Measurements from ENCODE around the gene RTN4RL2. TPM values are rescaled to one million over a fixed set of nuclear protein-coding genes. Genes with fewer than 3 reads are reported as not detected.
"Not testable (repeated sequence)": the region's sequence is repeated elsewhere in the genome, so short reads cannot be mapped to it uniquely, and the experiment has no call there.

The RTN4RL2 gene
- polyA plus RNA-seq, 3 donors: 0.40 to 0.53 (median 0.44) TPM

DNA sequence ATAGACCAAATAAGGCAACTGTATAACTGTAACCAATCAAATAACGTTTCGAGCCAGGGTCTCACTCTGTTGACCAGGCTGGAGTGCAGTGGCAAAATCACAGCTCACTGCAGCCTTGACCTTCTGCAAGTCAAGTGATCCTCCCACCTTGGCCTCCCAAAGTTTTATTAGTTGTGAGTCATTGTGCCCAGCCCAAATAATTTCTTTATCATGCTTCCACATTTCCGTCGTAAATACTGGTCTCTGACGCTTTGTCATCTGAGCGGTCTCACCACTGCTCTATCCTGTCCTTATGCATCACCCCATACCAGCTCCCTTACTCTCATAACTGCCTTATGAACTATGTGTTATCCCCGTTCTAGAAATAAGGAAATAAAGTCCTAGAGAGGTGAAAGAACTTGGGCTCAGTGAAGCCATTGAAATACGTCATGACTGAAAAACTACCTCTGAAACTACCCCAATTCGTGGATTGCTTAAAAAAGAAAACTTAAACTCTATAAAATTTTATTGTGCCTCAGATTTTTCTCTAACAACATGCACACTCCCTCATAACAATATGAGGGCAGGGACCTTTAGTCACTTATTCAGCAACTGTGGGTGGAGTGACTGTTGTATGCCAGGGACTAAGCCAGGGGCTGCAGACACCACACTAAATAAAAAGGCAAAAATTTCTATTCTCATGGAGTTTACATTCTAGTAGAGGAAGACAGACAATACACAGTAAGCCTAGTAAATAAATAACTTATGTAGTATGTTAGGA, 15.8 kb upstream of the RTN4RL2 start:
- no peaks in the 10 kb centered on the region for H3K36me3 Mint-ChIP-seq
- intact Hi-C loops (cut with micrococcal nuclease): no loop called here
- H3K27me3 Mint-ChIP-seq (ENCODE audit: low read depth in 3 of 3): peaks cover 0 to 8% (median 5%) of the 10 kb centered on the region in 3 donors
- peaks cover 0 to 3% (median under 1%) of the 10 kb centered on the region in 7 donors for H3K9me3 Mint-ChIP-seq
- TF ChIP-seq, protein P1, sequence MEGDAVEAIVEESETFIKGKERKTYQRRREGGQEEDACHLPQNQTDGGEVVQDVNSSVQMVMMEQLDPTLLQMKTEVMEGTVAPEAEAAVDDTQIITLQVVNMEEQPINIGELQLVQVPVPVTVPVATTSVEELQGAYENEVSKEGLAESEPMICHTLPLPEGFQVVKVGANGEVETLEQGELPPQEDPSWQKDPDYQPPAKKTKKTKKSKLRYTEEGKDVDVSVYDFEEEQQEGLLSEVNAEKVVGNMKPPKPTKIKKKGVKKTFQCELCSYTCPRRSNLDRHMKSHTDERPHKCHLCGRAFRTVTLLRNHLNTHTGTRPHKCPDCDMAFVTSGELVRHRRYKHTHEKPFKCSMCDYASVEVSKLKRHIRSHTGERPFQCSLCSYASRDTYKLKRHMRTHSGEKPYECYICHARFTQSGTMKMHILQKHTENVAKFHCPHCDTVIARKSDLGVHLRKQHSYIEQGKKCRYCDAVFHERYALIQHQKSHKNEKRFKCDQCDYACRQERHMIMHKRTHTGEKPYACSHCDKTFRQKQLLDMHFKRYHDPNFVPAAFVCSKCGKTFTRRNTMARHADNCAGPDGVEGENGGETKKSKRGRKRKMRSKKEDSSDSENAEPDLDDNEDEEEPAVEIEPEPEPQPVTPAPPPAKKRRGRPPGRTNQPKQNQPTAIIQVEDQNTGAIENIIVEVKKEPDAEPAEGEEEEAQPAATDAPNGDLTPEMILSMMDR (IDR thresholded peaks at IDR 0.05): no peak
- H3K4me3 Mint-ChIP-seq: no peak overlapping the region
- no peak overlapping the region for H3K4me2 ChIP-seq (replicated peaks; ENCODE audit: extremely low read depth, low read length, poor library complexity, severe bottlenecking)
- DNase-seq: peak in 1 of 3 donors; percentile 47
- H3K9ac ChIP-seq (ENCODE audit: insufficient read depth, low read length, poor library complexity, severe bottlenecking): no peak overlapping the region
- H3K36me3 ChIP-seq (replicated peaks in 1 of 2; ENCODE audit: control insufficient read depth in 1 of 2, insufficient read depth in 2 of 2, low read length in 2 of 2): no peaks in the 10 kb centered on the region
- no peak overlapping the region for H3K4me3 ChIP-seq (replicated peaks in 1 of 3; ENCODE audit: low read depth in 2 of 3, low read length in 3 of 3)
- H2AFZ ChIP-seq (ENCODE audit: insufficient read depth, low read depth, low read length, poor library complexity, severe bottlenecking): no peak overlapping the region
- H3K79me2 ChIP-seq (ENCODE audit: insufficient read depth, low read length): no peaks in the 10 kb centered on the region
- H3K9me3 ChIP-seq (replicated peaks in 1 of 2; ENCODE audit: control insufficient read depth in 1 of 2, insufficient read depth in 1 of 2, low read length in 2 of 2): no peaks in the 10 kb centered on the region
- no peak overlapping the region for H3K27ac Mint-ChIP-seq
- H3K4me1 ChIP-seq (ENCODE audit: control insufficient read depth in 1 of 2, insufficient read depth in 2 of 2, low read length in 2 of 2): no peaks in the 10 kb centered on the region
- whole genome bisulfite sequencing (ENCODE audit: insufficient coverage): 94% methylated on average over 3 of the region's 9 CpGs
- peaks cover 5% of the 10 kb centered on the region for H3K4me1 Mint-ChIP-seq
- no peaks in the 10 kb centered on the region for H4K20me1 ChIP-seq (ENCODE audit: insufficient read depth, low read length)
- H3K27ac ChIP-seq (ENCODE audit: low read depth in 1 of 2, low read length in 2 of 2): no peak overlapping the region
- H3K27me3 ChIP-seq (ENCODE audit: control insufficient read depth in 2 of 2, insufficient read depth in 2 of 2, low read length in 2 of 2): no peaks in the 10 kb centered on the region

DNA sequence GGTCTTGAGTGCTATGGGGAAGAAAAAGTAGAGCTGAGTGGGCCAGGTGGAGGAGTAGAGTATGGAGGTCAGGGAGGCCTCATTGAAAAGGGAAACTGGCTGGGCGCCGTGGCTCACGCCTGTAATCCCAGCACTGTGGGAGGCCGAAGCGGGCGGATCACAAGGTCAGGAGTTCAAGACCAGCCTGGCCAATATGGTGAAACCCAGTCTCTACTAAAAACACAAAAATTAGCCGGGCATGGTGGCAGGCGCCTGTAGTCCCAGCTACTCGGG, 15.3 kb upstream of the RTN4RL2 start:
- H3K79me2 ChIP-seq (ENCODE audit: insufficient read depth, low read length); H3K36me3 Mint-ChIP-seq; H3K4me3 Mint-ChIP-seq; H3K4me1 ChIP-seq (ENCODE audit: control insufficient read depth in 1 of 2, insufficient read depth in 2 of 2, low read length in 2 of 2); H3K4me2 ChIP-seq (replicated peaks; ENCODE audit: extremely low read depth, low read length, poor library complexity, severe bottlenecking); H3K9me3 ChIP-seq (replicated peaks in 1 of 2; ENCODE audit: control insufficient read depth in 1 of 2, insufficient read depth in 1 of 2, low read length in 2 of 2); H3K27me3 Mint-ChIP-seq (ENCODE audit: low read depth in 3 of 3); intact Hi-C loops (cut with micrococcal nuclease); H3K4me1 Mint-ChIP-seq; H2AFZ ChIP-seq (ENCODE audit: insufficient read depth, low read depth, low read length, poor library complexity, severe bottlenecking); H3K4me3 ChIP-seq (replicated peaks in 1 of 3; ENCODE audit: low read depth in 2 of 3, low read length in 3 of 3); H3K9ac ChIP-seq (ENCODE audit: insufficient read depth, low read length, poor library complexity, severe bottlenecking); DNase-seq; H3K9me3 Mint-ChIP-seq; H3K27ac ChIP-seq (ENCODE audit: low read depth in 1 of 2, low read length in 2 of 2); H3K36me3 ChIP-seq (replicated peaks in 1 of 2; ENCODE audit: control insufficient read depth in 1 of 2, insufficient read depth in 2 of 2, low read length in 2 of 2); H3K27me3 ChIP-seq (ENCODE audit: control insufficient read depth in 2 of 2, insufficient read depth in 2 of 2, low read length in 2 of 2); H4K20me1 ChIP-seq (ENCODE audit: insufficient read depth, low read length): not testable (repeated sequence)
- peak overlapping the region in 1 of 7 donors; percentile 19 for H3K27ac Mint-ChIP-seq
- no CpG with 5 or more reads among the region's 9 CpGs for WGBS (ENCODE audit: insufficient coverage)

Measured in CD14-positive monocyte (primary cell).